Neural cell (in vitro differentiated cells): ENCODE measurements around the gene CELA3B.
"Not testable (repeated sequence)": the region's sequence is repeated elsewhere in the genome, so short reads cannot be mapped to it uniquely, and the experiment has no call there.

Experiments
- EP300 ChIP-seq: fragments of 450-650 bp; conservative IDR thresholded peaks from 2 replicates; pipeline ENCODE4 v1.6.1; 2014; ENCODE audit warnings: antibody characterized with exemption, mild to moderate bottlenecking, moderate library complexity; ENCODE audit not compliant: poor library complexity, severe bottlenecking
- POLR2AphosphoS5 ChIP-seq: IDR thresholded peaks from 2 replicates; pipeline ENCODE4 v1.6.1; 2012
- TF ChIP-seq, protein P1 (sequence below): IDR thresholded peaks from 2 replicates; pipeline ENCODE4 v1.6.1; 2012; ENCODE audit warnings: borderline replicate concordance
- TF ChIP-seq, protein P2 (sequence below): fragments of 450-650 bp; IDR thresholded peaks from 2 replicates; pipeline ENCODE4 v1.5.1; 2014; ENCODE audit warnings: antibody characterized with exemption, mild to moderate bottlenecking, moderate library complexity; ENCODE audit not compliant: poor library complexity, severe bottlenecking

- TF ChIP-seq, protein P1, sequence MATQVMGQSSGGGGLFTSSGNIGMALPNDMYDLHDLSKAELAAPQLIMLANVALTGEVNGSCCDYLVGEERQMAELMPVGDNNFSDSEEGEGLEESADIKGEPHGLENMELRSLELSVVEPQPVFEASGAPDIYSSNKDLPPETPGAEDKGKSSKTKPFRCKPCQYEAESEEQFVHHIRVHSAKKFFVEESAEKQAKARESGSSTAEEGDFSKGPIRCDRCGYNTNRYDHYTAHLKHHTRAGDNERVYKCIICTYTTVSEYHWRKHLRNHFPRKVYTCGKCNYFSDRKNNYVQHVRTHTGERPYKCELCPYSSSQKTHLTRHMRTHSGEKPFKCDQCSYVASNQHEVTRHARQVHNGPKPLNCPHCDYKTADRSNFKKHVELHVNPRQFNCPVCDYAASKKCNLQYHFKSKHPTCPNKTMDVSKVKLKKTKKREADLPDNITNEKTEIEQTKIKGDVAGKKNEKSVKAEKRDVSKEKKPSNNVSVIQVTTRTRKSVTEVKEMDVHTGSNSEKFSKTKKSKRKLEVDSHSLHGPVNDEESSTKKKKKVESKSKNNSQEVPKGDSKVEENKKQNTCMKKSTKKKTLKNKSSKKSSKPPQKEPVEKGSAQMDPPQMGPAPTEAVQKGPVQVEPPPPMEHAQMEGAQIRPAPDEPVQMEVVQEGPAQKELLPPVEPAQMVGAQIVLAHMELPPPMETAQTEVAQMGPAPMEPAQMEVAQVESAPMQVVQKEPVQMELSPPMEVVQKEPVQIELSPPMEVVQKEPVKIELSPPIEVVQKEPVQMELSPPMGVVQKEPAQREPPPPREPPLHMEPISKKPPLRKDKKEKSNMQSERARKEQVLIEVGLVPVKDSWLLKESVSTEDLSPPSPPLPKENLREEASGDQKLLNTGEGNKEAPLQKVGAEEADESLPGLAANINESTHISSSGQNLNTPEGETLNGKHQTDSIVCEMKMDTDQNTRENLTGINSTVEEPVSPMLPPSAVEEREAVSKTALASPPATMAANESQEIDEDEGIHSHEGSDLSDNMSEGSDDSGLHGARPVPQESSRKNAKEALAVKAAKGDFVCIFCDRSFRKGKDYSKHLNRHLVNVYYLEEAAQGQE: not testable (repeated sequence)
- TF ChIP-seq, protein P2, sequence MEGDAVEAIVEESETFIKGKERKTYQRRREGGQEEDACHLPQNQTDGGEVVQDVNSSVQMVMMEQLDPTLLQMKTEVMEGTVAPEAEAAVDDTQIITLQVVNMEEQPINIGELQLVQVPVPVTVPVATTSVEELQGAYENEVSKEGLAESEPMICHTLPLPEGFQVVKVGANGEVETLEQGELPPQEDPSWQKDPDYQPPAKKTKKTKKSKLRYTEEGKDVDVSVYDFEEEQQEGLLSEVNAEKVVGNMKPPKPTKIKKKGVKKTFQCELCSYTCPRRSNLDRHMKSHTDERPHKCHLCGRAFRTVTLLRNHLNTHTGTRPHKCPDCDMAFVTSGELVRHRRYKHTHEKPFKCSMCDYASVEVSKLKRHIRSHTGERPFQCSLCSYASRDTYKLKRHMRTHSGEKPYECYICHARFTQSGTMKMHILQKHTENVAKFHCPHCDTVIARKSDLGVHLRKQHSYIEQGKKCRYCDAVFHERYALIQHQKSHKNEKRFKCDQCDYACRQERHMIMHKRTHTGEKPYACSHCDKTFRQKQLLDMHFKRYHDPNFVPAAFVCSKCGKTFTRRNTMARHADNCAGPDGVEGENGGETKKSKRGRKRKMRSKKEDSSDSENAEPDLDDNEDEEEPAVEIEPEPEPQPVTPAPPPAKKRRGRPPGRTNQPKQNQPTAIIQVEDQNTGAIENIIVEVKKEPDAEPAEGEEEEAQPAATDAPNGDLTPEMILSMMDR: not testable (repeated sequence)
- TF ChIP-seq EP300, POLR2AphosphoS5: not testable (repeated sequence)
These were observed 3.8 kb upstream of the CELA3B start for GRCh38 chr1:21972973-21973441.
